Measurements from ENCODE around the gene CACNA1C.

DNA sequence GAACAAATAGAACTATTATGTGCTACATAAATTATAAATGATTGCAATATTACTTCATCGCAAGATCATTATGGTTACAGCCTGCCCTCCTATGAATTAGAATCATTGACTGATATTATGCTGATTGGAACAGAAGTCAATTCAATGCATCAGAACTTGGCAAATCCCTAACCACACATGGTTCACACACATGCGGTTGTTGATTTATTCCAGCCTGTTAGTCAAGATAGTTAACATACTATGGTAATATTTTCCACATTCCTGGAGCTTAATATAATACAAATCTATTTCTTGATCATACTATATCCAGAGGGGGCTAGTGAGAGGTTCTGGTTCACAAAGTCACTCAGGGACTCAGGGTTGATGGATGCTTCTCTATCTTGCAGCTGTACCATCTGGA is 9.7 kb upstream of the CACNA1C start:
- TF ChIP-seq GATA2 (IDR thresholded peaks at IDR 0.05; ENCODE audit: low read depth, low read length), result no peak
- TF ChIP-seq GATA3 (IDR thresholded peaks at IDR 0.05; ENCODE audit: low read depth, low read length), result no peak
